Mucosa of descending colon (tissue), 3 donors: ENCODE data around the gene CD9. TPM values are rescaled to one million over a fixed set of nuclear protein-coding genes. Genes with fewer than 3 reads are reported as not detected.

ENCODE experiments used
- ATAC-seq: fragments of 200-7000 bp; cut with Tn5 transposase; one replicate; pipeline ENCODE4 v1.9.1; 2020; ENCODE audit warnings: mild to moderate bottlenecking, moderate library complexity
- DNase-seq, 3 donors: peaks; one replicate each; pipeline ENCODE4 v3.0.0-alpha.2; 2020
- H3K36me3 ChIP-seq: fragments of 200-600 bp; one replicate; pipeline ENCODE4 v1.8.0; 2021; ENCODE audit warnings: low read depth, mild to moderate bottlenecking
- H3K4me1 ChIP-seq: fragments of 200-600 bp; one replicate; pipeline ENCODE4 v1.8.0; 2021; ENCODE audit warnings: low read depth, mild to moderate bottlenecking
- H3K4me3 ChIP-seq: fragments of 200-600 bp; one replicate; pipeline ENCODE4 v1.8.0; 2021; ENCODE audit warnings: mild to moderate bottlenecking
- H3K9me3 ChIP-seq: fragments of 200-600 bp; one replicate; pipeline ENCODE4 v1.8.0; 2021; ENCODE audit warnings: mild to moderate bottlenecking
- intact Hi-C, 2 donors: fragments of 100-400 bp; cut with DNase I in 1 of 2; cut with micrococcal nuclease in 1 of 2; formaldehyde crosslinking; loops; one replicate each; pipeline versions ENCODE4 v1.11.0 to v1.11.1; 2022; cut with DNase I, micrococcal nuclease
- total RNA-seq, 3 donors: library from RNA; stranded (reverse); fragmentation: NEBNext Ultra II Directional in 2 of 3; extraction: Animal tissue kit (Norgen Biotek cat#: 25700) in 2 of 3; gene quantifications; one replicate each; pipeline versions ENCODE4 v1.2.1 to v1.2.4, GENCODE V29; 2021 to 2023
- TF ChIP-seq, protein P1 (sequence below): fragments of 200-600 bp; IDR thresholded peaks from one replicate; pipeline ENCODE4 v1.8.0; 2022; ENCODE audit warnings: antibody characterized with exemption, mild to moderate bottlenecking
- donor health status: DM: no; HTN: no; CAD: no; lungs with moderate emphysema.
- donor health status: DM: no; HTN: no; CAD: no.
- donor health status: DM: no; HTN: yes; CAD: no.

CD9 gene
- total RNA-seq, 3 donors from 2014 or later: 452 to 723 (median 672) TPM

DNA sequence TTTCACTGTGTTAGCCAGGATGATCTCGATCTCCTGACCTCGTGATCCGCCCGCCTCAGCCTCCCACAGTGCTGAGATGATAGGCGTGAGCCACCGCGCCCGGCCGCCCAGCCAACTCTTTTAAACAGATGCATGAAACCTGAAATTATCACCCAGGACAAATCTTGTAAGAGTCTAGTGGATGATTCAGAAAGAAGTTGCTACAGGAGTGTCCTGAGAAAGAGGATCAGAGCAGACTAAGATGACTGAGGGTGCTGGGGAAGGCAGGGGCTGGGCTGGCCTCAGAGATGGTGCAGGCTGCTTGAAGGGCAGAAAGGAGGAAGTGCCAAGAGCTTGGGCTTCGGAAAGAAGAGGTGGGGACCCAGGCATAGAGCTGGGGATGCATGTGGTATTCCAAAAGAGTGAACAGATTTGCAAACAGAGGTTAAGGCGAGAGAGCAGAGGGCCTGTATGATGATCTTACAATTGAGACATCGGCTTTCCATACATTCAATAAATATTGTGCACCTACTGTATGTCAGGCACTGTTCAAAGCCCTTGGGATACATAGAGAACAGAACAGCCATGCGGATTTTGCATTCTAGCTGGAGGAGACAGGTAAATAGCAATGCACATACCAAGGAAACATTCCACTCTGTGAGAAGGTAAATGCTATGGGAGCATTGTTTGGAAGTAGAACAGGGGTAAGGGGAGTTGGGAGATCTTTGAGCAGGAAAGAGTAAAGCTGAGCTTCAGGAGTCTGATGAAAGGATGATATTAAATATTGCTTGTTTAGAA is 7.4 kb upstream of the CD9 start:
- intact Hi-C loops: no loop called here
- Histone ChIP-seq H3K4me1 (peaks cover 15% of the 10 kb centered on the region), H3K36me3 (no peaks in the 10 kb centered on the region), H3K4me3 (no peak overlapping the region), H3K9me3 (no peaks in the 10 kb centered on the region)
- ATAC-seq (no peak), DNase-seq (no peak)
- TF ChIP-seq, protein P1, sequence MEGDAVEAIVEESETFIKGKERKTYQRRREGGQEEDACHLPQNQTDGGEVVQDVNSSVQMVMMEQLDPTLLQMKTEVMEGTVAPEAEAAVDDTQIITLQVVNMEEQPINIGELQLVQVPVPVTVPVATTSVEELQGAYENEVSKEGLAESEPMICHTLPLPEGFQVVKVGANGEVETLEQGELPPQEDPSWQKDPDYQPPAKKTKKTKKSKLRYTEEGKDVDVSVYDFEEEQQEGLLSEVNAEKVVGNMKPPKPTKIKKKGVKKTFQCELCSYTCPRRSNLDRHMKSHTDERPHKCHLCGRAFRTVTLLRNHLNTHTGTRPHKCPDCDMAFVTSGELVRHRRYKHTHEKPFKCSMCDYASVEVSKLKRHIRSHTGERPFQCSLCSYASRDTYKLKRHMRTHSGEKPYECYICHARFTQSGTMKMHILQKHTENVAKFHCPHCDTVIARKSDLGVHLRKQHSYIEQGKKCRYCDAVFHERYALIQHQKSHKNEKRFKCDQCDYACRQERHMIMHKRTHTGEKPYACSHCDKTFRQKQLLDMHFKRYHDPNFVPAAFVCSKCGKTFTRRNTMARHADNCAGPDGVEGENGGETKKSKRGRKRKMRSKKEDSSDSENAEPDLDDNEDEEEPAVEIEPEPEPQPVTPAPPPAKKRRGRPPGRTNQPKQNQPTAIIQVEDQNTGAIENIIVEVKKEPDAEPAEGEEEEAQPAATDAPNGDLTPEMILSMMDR: no peak

DNA sequence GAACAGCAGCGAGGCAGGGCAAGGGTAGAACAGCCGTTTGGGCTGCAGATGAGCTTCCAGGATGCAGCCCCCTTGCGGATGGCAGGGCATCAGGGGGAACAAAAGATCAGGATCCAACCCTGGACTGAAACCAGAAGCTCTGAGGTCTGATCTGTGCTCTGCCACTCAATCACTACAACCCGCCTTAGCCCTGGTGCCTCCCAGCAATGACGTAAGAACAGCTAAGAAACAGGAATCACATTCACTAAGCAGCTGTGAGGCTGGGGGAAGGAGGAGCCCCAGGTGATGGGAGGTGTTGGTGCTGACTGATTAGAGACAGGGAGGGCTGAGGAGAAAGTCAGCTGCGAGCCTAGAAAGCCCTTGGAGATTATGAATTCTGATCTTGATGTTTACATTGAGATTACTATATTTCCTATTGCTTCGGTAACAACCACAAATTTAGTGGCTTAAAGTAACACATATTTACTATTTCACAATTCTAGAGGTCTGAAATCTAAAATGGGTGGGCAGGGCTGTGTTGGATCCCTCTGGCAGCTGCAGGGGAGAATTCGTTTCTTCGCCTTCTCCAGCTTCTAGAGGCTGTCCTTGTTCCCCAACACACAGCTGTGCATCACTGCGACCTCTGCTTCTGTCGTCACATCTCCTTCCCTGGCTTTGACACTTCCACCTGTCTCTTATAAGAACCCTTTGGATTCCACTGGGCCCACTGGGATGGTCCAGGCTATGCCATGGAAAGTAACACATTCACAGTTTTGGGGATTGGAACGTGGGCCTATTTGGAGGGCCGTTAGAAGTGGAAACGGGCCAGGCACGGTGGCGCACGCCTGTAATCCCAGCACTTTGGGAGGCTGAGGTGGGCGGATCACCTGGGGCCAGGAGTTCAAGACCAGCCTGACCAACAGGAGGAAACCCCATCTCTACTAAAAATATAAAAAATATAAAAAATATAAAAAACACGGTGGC is 6.1 kb upstream of the CD9 start:
- Histone ChIP-seq H3K4me1 (peaks cover 21% of the 10 kb centered on the region), H3K9me3 (no peaks in the 10 kb centered on the region), H3K36me3 (no peaks in the 10 kb centered on the region), H3K4me3 (no peak overlapping the region)
- TF ChIP-seq, protein P1: no peak
- DNase-seq: peak in 1 of 3 donors; percentile 55
- peak; percentile 60 for ATAC-seq
- intact Hi-C loops: no loop called here

GRCh38 chr12:6195665-6196535 is 4.3 kb upstream of the CD9 start:
- Histone ChIP-seq H3K4me3 (no peak overlapping the region), H3K9me3 (no peaks in the 10 kb centered on the region), H3K4me1 (peaks cover 21% of the 10 kb centered on the region), H3K36me3 (no peaks in the 10 kb centered on the region)
- DNase-seq: peak; percentile 83 to 97 (median 91)
- intact Hi-C loops: loop anchor here (5.0 kb wide), 3 partner anchors 36 to 86 kb away; no protein-coding TSS in a partner anchor
- peak; percentile 76 for ATAC-seq
- TF ChIP-seq, protein P1: peak; percentile 84

DNA sequence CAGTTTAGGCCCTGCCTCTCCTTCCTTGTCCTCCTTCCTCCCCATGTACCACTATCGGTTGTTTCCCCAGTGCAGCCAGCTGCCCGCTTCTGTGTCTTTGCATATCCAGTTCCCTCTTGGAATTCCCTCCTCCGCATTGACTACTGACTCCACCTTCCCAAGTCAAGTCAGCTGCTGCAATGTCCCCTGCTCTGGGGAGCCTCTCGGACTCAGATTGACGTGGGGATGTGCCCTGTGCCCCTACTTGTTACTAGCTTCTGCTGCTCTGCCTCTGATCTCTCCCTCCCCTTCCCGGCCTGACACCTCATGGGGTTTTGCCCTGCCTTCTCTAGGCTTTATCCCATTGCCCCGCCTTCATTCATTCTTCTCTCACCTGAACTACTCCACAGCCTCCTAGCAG is 2.1 kb upstream of the CD9 start:
- no peak overlapping the region for H3K4me3 ChIP-seq
- intact Hi-C loops: loop anchor here (5.0 kb wide), 3 partner anchors 34 to 84 kb away; no protein-coding TSS in a partner anchor
- ATAC-seq (no peak), DNase-seq (peak in 1 of 3 donors; percentile 45)
- H3K4me1 ChIP-seq: peaks cover 35% of the 10 kb centered on the region
- H3K9me3 ChIP-seq: no peaks in the 10 kb centered on the region
- no peaks in the 10 kb centered on the region for H3K36me3 ChIP-seq
- TF ChIP-seq, protein P1: no peak

DNA sequence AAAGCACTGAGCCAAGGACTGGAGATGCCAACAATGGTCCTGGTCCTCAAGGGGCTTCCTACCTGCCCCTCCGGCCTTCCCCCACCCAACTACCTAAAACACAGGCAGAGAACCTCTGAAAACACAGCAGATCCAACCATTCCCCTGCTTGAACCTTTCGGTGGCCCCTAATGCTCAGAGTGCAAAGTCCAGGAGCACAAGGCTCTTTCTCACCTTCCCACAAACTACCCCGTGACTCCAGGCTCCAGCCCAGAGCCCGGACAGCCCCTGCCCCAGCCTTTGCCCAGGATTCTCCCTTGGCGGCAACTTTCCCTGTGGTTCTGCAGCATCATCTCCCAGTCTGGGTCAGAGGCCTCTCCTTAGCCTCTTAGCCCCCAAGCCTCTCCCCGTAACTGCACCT is 1.6 kb upstream of the CD9 start:
- ATAC-seq (no peak), DNase-seq (peak in 1 of 3 donors; percentile 55)
- Histone ChIP-seq H3K4me3 (no peak overlapping the region), H3K36me3 (no peaks in the 10 kb centered on the region), H3K9me3 (no peaks in the 10 kb centered on the region), H3K4me1 (peaks cover 40% of the 10 kb centered on the region)
- intact Hi-C loops: loop anchor here (5.0 kb wide), 3 partner anchors 34 to 84 kb away; no protein-coding TSS in a partner anchor
- TF ChIP-seq, protein P1: no peak
